GM19025 (cell line): ENCODE data around the gene TRABD2B.

Experiments used
- ATAC-seq: cut with Tn5 transposase; IDR thresholded peaks from one replicate; pipeline ENCODE4 v1.9.1; 2021; ENCODE audit warnings: mild to moderate bottlenecking, low read depth, moderate library complexity; ENCODE audit not compliant: unreplicated experiment

Gene TRABD2B

GRCh38 chr1:47838562-47839432, 158.4 kb downstream of the TRABD2B start:
- no peak for ATAC-seq

GRCh38 chr1:47837866-47838561, 159.2 kb downstream of the TRABD2B start:
- no peak for ATAC-seq

GRCh38 chr1:47837056-47837830, 159.9 kb downstream of the TRABD2B start:
- no peak for ATAC-seq

GRCh38 chr1:47835409-47835808, 161.8 kb downstream of the TRABD2B start:
- no peak for ATAC-seq

- no peak for ATAC-seq
Measured at GRCh38 chr1:47834326-47834725, 162.9 kb downstream of the TRABD2B start.

GRCh38 chr1:47830641-47831333, 166.4 kb downstream of the TRABD2B start:
- ATAC-seq, result no peak

- no peak for ATAC-seq
Measured at GRCh38 chr1:47830021-47830420, 167.2 kb downstream of the TRABD2B start.

- ATAC-seq, result no peak
Measured at GRCh38 chr1:47828978-47829377, 168.2 kb downstream of the TRABD2B start.

GRCh38 chr1:47827109-47827508, 170.1 kb downstream of the TRABD2B start:
- no peak for ATAC-seq

GRCh38 chr1:47824716-47825115, 172.5 kb downstream of the TRABD2B start:
- no peak for ATAC-seq

GRCh38 chr1:47824297-47824696, 172.9 kb downstream of the TRABD2B start:
- ATAC-seq, result no peak

- no peak for ATAC-seq
Measured at GRCh38 chr1:47823040-47823808, 174.0 kb downstream of the TRABD2B start.

- no peak for ATAC-seq
Measured at GRCh38 chr1:47821760-47822159, 175.4 kb downstream of the TRABD2B start.

- ATAC-seq, result no peak
Measured at GRCh38 chr1:47819574-47819888, 177.7 kb downstream of the TRABD2B start.

- ATAC-seq, result no peak
Measured at GRCh38 chr1:47818682-47819573, 178.3 kb downstream of the TRABD2B start.

GRCh38 chr1:47817861-47818260, 179.3 kb downstream of the TRABD2B start:
- no peak for ATAC-seq

- no peak for ATAC-seq
Measured at GRCh38 chr1:47816325-47817071, 180.7 kb downstream of the TRABD2B start.
